ENCODE measurements around the gene STEAP4.

- no peak for TF ChIP-seq POLR2A (IDR thresholded peaks at IDR 0.05)
- TF ChIP-seq, protein P1, sequence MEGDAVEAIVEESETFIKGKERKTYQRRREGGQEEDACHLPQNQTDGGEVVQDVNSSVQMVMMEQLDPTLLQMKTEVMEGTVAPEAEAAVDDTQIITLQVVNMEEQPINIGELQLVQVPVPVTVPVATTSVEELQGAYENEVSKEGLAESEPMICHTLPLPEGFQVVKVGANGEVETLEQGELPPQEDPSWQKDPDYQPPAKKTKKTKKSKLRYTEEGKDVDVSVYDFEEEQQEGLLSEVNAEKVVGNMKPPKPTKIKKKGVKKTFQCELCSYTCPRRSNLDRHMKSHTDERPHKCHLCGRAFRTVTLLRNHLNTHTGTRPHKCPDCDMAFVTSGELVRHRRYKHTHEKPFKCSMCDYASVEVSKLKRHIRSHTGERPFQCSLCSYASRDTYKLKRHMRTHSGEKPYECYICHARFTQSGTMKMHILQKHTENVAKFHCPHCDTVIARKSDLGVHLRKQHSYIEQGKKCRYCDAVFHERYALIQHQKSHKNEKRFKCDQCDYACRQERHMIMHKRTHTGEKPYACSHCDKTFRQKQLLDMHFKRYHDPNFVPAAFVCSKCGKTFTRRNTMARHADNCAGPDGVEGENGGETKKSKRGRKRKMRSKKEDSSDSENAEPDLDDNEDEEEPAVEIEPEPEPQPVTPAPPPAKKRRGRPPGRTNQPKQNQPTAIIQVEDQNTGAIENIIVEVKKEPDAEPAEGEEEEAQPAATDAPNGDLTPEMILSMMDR (IDR thresholded peaks at IDR 0.05) = no peak
Observed at GRCh38 chr7:88312061-88312663, 5.5 kb upstream of the STEAP4 start.
